COLO829 (cell line): ENCODE measurements around the gene ATP10B.

Experiments used
- DNase-seq: peaks from one replicate; pipeline ENCODE4 v3.0.0; 2012; ENCODE audit warnings: low spot score

ATP10B gene

DNA sequence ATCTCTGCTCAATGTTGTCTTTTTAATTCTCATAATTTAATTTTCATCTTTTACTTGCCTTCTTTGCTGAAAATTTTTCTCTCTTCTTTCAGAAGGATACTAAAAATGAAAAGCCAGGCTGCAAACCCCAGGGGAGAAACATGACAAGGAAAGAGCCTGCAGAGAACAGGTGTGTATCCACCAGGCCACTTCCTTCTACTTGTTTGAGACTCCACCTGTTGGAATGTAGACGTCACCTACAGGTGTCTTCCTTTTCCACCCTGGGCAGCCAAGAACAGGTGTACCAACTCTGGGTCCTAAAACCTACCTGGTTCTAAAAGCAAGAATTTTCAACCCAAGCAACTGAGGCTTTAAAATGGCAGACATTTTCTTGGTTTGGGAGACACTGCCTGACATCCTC lies 166.8 kb downstream of the ATP10B start:
- DNase-seq: no peak

DNA sequence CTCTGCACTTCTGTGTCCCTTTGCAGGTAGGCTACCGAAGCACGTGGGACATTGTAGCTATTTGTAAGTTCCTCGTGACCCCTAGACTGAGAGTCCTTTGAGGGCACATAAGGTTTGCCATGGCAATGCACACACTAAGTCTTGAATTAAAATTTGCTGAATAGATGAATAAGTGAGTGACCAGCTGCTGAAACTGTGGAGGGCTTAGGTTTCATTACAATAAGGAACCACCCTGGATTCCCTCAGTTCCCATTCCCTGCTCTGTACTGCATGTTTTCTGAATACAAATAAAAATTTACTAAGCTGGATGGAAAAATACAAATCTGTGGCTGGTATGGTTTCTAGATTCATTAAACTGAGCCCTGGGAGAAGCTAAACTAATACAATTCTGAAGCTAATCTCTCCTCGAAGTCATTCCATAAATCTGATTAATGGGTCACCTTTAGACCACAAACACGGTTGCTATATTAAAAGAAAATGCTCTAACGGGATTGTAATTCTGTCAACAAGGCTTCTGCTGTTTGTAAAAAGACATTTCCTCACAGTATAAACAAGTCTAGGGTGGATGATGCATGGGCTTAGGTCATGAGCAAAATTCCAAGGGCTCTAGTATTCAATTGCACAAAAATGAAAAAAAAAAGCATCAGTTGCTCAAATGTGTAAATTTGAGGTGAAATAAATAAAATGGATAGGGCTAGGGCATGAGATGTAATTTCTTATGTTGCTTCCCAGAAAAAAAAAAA lies 172.3 kb downstream of the ATP10B start:
- DNase-seq: no peak

DNA sequence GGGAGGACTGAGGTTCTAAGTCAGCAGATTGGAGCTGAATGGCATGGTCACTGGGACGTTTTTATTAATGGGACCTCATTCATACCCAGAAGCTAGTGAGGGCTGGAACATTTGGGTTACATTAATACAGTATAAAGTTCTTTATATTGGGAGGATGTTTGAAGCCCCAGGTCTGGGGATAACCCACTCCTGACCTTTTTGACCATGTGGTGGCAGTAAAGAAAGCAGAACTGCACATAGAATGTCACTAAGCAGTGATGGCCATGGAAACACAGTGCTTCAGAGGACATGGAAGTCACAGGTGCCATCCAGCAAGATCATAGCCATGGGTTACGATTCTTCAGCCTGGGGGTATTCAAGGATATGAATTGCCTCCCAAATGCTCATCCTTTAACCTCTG lies 176.0 kb downstream of the ATP10B start:
- DNase-seq: no peak

DNA sequence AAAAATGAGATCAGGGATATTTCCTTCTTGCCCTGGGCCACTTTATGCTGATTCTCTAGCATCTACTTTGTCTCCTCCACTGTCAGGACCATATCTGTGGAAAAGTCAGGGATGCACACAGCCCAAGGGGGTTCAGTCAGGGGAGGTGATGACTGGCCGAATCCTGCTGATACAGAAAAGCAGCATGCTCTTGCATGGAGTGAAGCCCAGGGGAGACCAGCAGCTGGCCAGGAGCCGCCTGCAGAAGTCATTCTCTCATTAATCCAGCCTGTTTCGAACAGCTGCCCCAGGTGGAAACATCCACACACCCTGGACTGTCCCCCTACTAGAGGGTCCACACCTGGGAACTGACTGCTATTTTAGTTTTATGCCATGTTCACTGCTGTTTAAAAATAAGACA lies 177.1 kb downstream of the ATP10B start:
- DNase-seq: no peak

DNA sequence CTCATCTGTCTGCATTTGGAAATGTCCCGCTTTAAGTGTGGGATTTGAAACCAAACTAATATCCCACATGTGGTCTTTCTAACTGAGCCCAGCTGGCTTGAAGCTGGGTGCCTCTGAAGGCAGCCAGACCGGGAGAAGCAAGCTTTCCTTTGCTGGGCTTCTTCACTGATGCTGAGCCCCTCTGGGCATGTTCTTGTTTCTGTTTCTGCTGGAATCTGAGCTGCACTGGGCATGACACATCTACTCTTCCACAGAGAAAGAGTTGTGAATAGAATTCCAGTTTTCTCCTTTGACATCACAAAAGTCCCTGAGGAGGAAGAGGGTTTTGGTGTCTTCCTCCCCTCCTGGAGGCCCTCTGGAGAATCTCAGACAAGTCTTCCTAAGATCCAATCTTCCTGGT lies 179.5 kb downstream of the ATP10B start:
- DNase-seq: no peak

DNA sequence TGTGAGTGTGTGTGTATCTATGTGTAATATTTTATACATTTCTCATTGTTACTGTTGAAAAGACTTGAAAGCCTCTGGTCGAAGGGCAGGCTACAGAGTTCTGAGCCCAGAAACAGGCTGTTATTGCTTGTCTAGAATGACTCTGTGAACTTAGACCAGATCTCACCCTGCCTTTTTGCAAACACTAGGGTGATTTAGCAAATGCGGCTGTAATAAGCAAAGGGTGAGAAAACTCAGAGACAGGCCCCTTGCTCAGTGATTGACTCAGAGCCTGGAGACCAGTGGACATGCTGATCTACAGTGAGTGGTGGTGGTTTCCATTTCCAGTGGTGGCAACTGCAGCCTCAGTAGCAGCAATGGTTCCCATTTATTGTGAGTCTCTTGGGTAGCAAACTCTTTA lies 183.7 kb downstream of the ATP10B start:
- no peak for DNase-seq

DNA sequence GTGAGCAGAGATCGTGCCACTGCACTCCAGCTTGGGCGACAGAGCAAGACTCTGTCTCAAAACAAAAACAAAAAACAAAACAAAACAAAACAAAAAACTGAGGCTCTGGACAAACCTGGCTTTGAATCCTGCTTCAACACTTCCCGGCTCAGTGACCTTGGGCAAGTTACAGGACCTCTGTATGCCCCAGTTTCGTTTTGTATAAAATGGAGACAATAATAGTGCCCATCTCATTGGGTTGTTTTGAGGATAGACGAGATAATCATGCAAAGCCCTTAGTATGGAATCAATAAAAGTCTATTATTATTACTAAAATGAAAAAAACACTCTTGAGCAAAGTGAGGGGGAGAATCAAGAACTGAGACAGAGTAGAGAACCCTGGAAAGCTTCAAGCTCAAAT lies 184.9 kb downstream of the ATP10B start:
- no peak for DNase-seq

DNA sequence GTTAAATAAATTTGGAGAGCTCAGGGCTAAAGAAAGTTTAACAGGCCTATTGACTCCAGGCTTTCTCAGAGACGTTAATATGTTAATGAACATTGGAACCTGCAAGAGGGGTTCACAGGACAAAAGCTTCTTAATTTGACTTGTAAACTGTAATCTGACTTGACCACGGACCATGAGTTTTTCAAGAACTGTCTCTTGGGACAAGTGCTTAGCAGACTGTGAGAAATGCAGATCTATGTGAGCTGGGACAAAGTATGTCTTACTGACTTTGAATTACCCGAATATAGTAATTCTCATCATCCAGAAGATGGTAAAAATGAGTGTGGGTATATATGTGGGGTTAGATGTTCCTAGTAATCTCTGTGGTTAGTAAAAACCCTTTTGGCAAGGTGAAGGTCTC lies 186.6 kb downstream of the ATP10B start:
- no peak for DNase-seq

DNA sequence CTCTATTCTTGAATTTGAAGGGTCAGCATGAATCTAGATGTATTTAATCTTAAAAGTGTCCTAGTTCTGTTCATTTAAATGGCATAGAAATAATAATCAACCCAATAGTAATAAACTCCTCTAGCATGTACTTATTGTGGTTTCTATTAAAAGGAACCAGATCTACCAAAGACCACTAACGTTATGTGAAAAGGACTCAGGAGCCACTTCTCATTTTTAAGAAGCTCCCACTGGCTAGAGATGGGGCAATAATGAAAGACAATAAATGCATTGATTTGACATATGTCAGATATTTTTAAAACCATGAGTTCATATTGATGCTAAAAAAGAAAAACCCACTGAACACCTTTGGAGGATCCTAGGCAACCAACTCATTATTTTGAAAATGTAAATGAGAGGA lies 191.9 kb downstream of the ATP10B start:
- DNase-seq: no peak

DNA sequence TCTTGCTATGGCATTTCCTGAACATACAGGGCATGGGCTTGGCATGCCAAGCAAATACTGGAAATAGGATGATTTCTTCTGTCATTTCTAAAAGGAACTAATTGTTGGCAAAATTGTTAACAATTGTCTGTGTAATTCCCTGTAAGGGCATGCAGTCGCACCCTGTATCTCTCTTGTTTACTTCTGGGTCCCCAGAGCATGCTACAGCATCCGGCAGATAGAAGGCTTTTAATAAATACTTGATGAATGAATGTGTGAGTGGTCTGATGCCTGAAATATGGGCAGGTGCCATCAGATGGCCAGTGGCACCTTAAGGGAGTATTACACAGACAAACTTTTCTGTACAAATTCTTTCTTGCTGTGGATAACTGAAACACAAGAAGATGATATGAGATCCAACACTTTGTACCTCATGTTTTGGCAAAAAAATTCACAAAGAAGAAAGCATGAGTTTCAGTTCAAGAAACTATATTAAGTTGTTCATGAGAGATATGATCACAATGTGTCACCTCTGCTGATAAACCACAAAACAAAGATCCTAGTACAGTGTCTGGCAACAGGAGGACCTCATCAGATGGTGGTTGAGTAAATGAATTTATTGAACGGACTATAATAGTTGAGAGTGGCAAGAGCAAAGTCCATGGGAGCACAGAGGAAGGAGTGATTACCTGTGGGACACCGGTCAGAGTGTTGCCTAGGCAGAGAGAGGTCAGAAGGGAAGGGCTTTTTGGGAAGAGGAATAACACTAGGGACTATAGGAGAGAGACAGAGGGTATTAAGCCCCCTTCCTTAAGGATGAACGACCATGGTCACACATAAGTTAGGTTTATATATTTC lies 194.2 kb downstream of the ATP10B start:
- DNase-seq: no peak

DNA sequence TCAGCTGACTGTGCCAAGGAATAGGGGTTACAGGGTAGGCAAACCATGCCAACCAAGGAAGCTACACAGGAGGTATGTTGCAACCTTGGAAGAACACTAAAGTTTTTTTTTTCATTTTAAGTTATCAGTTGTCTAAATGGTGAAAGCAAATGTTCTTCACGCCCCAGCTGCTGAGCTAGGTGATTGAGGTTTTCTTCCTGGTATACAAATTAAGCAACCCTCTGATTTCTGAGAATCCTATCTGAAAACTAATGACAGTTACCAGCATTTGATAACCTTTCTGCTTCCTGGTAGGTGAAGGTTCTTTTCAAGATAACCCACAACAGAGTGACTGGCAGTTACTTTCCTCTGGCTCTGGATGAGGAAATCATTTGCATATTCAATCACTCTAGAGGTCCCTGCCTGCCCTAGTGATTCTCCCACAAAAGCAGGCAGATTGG lies 194.9 kb downstream of the ATP10B start:
- no peak for DNase-seq

DNA sequence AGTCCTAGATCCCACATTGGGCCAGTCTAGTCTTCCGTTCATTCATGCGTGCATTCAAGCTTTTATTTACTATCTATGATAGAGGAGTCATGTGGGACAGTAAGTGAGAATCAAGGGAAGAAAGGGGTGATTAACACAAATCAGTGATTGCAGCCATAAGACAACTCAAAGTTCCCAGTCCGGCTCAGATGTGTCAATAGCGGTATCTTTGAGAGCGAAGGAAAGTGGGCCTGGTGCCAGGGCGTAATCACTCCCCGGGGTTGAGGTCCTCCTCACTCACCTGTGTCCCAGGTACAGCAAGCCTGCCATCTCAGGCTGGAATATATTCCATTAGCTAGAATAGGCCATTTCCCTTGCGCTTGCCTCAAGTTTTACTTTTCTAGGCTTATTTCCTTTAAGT lies 196.3 kb downstream of the ATP10B start:
- DNase-seq: no peak

DNA sequence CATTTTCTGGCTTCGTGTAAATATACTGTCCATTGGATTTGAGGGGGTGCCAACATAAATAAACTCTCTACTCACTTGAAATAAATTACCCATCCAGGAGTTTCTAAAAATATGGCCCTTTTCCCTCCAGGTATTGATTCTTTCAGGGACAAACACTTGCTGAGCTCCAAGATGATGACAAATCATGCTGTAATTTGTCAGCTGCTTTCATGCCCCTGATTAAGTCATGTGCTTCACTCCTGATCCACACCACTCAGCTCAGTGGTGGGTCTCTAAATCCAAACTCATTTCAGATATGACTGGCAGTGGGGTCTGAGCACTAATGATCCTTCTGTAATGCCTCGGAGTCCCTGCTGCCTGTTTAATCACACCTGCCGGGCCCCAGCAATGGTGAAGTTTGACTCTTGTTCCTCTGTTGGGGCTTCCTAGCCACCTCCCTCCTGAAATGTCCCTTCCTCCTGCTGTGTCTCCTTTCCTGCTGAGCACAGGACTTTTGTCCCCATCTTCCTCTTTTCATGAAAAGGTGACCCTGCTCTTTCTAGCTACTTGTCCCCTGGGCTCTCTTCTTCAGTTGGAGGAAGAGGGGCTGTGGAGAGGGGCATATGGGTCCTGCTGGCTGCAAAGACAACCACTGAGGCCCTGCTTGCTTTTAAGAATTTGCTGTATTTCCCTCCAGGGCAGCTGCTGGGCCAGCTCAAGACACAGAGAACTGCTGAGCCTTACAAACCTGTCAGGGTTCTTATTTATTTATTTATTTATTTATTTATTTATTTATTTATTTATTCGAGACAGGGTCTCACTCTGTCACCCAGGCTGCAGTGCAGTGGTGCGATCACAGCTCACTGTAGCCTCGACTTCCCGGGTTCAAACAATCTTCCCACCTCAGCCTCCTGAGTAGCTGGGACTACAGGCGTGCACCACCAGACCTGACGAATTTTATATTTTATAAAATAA lies 200.0 kb downstream of the ATP10B start:
- no peak for DNase-seq

DNA sequence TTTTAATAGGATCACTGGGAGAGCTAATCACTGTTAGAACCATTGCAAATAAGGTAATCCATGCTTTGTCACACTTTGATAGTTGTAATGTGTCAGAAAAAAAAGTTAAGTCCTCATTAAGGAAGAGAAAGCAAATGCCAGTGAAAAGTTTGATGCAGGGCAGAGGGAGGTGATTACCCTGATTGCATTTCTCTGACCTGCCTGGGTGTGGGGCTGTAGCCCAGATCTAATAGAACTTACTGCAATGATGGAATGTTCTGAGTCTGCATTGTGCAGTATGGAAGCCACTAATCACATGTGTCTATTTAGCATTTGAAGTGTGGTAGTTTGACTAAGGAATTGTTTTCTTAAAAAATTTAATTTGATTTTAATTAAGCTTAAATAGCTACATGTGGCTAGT lies 202.7 kb downstream of the ATP10B start:
- peak; percentile 18 for DNase-seq

DNA sequence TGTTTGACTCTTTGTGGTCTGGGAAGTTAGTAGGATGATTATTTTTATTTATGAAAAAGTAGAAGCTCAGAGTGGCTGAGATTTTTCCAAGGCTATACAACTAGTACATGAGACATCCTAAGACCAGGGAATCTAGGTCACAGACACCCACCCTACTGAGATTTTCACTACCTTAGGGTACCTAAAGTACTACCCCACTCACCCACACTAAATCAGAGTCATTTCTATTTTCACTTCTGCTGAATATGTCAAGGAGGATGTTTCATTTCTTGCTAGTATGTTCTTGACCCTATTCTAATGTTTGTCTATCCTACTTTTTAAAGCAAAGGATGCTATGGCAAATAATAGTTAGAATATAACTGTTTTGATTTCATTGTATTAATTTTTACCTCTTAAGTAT lies 206.0 kb downstream of the ATP10B start:
- DNase-seq: no peak

DNA sequence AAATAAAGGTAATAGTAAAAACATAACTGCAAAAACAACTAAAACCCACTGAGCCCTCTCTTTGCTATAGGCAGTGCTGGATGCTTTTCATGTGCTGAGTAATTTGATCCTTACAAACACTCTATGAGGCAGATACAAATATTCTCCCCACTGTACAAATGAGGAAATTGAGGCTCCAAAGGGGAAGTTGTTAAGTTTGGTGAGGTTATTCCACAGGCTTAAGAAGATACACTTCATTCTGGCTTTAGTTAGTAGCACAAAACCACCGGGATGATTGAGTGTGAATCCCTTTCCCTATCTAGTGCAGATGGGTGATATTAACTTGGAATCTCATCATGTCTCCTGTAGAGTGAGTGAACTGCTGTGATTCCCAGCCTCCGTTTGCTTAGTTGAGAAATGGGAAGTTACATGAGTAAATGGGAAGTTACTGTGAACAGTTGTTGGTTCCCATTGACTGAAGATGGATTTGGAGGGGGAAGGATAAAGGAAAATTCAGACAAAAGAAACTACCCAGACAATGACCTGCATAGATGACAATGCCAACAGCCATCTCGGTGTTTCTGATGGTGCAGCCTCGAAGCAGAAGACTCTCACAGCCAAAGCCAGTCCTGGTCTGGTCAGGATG lies 208.3 kb downstream of the ATP10B start:
- no peak for DNase-seq

DNA sequence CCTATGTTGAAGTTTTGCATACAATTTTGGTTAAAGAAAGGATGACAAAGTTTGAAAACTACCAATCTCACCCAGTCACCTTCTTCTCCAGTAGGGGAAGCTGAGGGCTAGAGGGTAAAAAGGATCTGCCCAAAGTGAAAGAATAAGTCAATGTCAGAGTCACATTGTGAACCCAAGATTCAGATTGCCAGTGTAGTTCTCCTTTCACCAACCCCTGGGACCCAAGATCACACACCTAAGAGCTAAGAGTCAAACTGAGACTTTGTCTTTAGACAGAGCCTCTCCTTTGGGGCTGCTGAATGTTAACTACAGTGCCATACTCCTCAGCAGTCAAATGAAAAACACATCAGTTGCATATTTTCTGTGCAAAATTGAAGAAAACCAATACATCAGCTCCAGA lies 210.6 kb downstream of the ATP10B start:
- DNase-seq: no peak

DNA sequence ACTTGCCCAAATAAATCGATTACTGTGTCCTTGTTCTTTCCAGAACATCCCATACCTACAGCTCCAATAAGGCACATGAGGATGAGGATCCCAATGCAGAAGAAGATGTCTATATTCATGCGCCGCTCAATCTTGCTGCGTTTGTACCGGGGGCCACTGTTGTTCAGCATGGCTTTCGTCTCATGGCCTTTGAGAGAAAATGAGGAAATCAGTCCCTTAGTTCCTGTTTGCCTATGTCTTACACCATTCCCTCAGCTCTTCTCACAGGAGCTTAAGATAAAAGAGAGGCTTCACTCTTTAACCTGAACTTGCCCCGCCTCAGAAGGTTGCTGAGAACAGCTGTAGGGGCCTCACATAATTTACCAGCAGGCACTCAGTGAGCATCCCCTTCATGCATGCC lies 211.6 kb downstream of the ATP10B start:
- no peak for DNase-seq

DNA sequence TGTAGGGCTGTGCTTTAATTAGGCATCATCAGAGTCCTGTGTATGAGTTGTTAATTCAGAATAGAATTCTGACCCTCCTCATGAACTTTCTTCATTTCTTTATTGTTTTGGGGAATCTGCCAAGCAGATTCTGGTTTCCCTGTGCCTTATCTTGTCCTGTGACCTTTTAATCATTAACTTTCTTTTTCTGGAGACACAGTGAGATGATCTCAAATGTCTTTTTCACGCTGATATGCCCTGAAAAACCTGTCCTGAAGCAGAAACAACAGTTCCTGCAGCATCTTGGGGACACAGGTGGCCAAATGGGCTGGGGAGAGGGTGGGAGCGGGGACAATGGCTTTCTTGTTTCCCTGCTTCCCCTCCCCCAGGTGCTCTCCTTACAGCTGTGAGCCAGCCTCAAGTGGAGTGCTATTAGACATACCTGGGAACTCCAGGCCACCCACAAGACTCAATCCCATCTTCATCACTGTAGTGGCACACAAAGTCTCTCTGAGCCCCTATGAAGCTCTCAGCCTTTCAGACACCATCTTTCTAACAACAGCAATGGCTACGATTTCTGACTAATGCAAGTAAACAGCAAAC lies 213.8 kb downstream of the ATP10B start:
- no peak for DNase-seq

DNA sequence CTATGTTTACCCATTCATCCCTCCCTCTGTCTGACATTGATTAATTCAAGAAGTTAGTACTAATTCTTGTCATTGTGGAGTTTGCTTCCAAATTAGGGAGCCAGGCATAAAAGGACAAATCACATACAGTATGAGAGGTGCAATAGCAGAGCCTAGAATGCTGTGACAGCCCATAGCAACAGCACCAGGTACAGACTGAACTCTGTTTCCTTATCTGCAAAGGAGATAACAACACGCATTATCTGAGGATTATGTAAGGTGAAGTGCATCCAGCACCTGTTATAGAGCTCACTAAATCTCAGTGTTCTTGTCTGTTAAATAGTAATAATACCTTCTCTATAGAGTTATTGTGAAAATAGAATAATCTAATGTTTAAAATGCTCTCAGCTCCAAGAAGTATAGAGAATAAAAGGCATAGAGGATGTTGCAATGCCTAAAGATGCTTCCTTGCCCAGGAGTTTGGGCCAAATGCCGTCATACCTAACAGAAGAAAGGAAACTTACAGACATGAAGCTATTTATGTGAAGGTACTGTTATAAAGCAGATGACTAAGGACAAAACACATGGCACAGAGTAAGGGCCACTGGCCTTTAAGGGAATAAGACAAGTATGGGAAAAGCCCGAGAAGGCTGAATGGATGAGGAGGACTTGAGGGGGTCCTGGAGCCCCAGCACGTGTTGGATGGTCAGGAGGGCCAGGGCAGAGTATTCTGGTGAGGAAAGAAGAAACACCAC lies 214.5 kb downstream of the ATP10B start:
- no peak for DNase-seq

DNA sequence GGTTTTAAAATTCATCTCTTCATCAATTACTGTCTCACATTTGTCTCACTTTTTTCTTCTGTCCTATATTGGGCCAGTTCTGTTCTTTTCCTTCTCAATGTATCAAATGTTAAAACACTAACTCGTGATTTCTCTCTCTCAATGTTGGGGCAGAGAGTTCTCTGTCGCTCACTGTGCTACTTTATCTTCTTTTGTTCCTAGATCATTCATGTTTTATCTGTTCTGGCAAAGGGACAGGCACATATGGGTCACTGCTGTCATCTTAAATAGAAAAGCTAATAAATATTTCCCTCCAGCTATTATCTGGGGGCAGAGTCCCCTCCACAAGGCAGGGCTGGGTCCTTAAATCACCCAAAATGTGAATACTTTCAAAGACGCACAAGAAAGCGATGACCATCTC lies 216.3 kb downstream of the ATP10B start:
- no peak for DNase-seq
